Natural killer cell (primary cell): ENCODE data around the gene TTC31. TPM values are rescaled to one million over a fixed set of nuclear protein-coding genes. Genes with fewer than 3 reads are reported as not detected.
A peak's percentile ranks its signal among the peaks of the same experiment; 100 is the strongest.

Experiments
- ATAC-seq, 3 donors: fragments of 150-1000 bp in 2 of 3; fragments of 200-7000 bp in 1 of 3; cut with Tn5 transposase; 1 replicate in 1 of 3; 2 replicates in 2 of 3; pipeline ENCODE4 v1.10.0; 2021; ENCODE audit warnings: mild to moderate bottlenecking in 2 of 3, moderate library complexity in 2 of 3
- DNase-seq, 2 donors: peaks; one replicate each; pipeline versions ENCODE4 v3.0.0 to v3.0.0-alpha.2; 2013 to 2021; ENCODE audit warnings: mixed read lengths in 1 of 2
- H3K27ac ChIP-seq: one replicate; pipeline ENCODE4 v1.5.1; 2013; ENCODE audit warnings: mild to moderate bottlenecking, low read length
- H3K27me3 ChIP-seq: one replicate; pipeline ENCODE4 v1.6.1; 2013; ENCODE audit warnings: low read length; ENCODE audit not compliant: control insufficient read depth, insufficient read depth
- H3K36me3 ChIP-seq: one replicate; pipeline ENCODE4 v1.6.1; 2013; ENCODE audit warnings: low read length; ENCODE audit not compliant: control insufficient read depth, insufficient read depth
- H3K4me1 ChIP-seq: one replicate; pipeline ENCODE4 v1.6.1; 2013; ENCODE audit warnings: low read length; ENCODE audit not compliant: control insufficient read depth, insufficient read depth
- H3K4me3 ChIP-seq: one replicate; pipeline ENCODE4 v1.5.1; 2013; ENCODE audit warnings: low read length
- H3K9me3 ChIP-seq: one replicate; pipeline ENCODE4 v1.6.1; 2013; ENCODE audit warnings: low read length; ENCODE audit not compliant: control insufficient read depth, insufficient read depth
- H3K27ac Mint-ChIP-seq, 2 donors: one replicate each; pipeline ENCODE4 v1.8.0; 2022; ENCODE audit warnings: mild to moderate bottlenecking in 2 of 2, mixed read lengths in 2 of 2, moderate library complexity in 1 of 2
- H3K27me3 Mint-ChIP-seq, 2 donors: one replicate each; pipeline ENCODE4 v1.8.0; 2022; ENCODE audit warnings: low read depth in 2 of 2, mixed read lengths in 2 of 2
- H3K36me3 Mint-ChIP-seq: one replicate; pipeline ENCODE4 v1.8.0; 2022; ENCODE audit warnings: mixed read lengths
- H3K4me1 Mint-ChIP-seq, 2 donors: one replicate each; pipeline ENCODE4 v1.8.0; 2022; ENCODE audit warnings: mixed read lengths in 2 of 2
- H3K4me3 Mint-ChIP-seq: one replicate; pipeline ENCODE4 v1.8.0; 2022; ENCODE audit warnings: mild to moderate bottlenecking, moderate library complexity, mixed read lengths
- H3K9me3 Mint-ChIP-seq, 2 donors: one replicate each; pipeline ENCODE4 v1.8.0; 2022; ENCODE audit warnings: mixed read lengths in 2 of 2
- CTCF ChIP-seq: fragments of 200-600 bp; IDR thresholded peaks from one replicate; pipeline ENCODE4 v1.8.0; 2022; ENCODE audit warnings: antibody characterized with exemption
- WGBS: methylation state at CpG from one replicate; pipeline ENCODE4 v1.1.7; 2013; ENCODE audit warnings: missing lambda C conversion rate; ENCODE audit not compliant: insufficient coverage; 5-methylcytosine and 5-hydroxymethylcytosine counted together
- intact Hi-C: fragments of 100-400 bp; cut with micrococcal nuclease; formaldehyde crosslinking; loops from one replicate; pipeline ENCODE4 v1.14.2; 2022
- total RNA-seq, 4 donors: library from RNA; stranded (reverse); fragments of 120-200 nt in 1 of 4; gene quantifications; one replicate each; pipeline versions ENCODE4 v1.2.3 to v1.2.4, GENCODE V29; 2013 to 2022

TTC31 gene
- total RNA-seq, 3 donors from 2014 or later (not counting 1 experiment from before 2014, with no cell fraction given): 51.3 to 59.7 (median 53.1) TPM

- no peak for TF ChIP-seq CTCF
- no peaks in the 10 kb centered on the region for H3K9me3 Mint-ChIP-seq
- peaks cover 5% of the 10 kb centered on the region for H3K27me3 ChIP-seq
- WGBS: 74% methylated on average over 19 of the region's 19 CpGs
- peaks cover 0 to 8% of the 10 kb centered on the region in 2 donors for H3K27me3 Mint-ChIP-seq
- peak overlapping the region; percentile 90 for H3K4me3 Mint-ChIP-seq
- peak overlapping the region; percentile 30 to 81 for H3K27ac Mint-ChIP-seq
- H3K9me3 ChIP-seq: no peaks in the 10 kb centered on the region
- no peaks in the 10 kb centered on the region for H3K36me3 Mint-ChIP-seq
- H3K4me3 ChIP-seq: peak overlapping the region; percentile 52
- no peak for DNase-seq
- H3K27ac ChIP-seq: no peak overlapping the region
- peaks cover 18% of the 10 kb centered on the region for H3K36me3 ChIP-seq
- intact Hi-C loops: no loop called here
- ATAC-seq: no peak
- peaks cover 36% of the 10 kb centered on the region for H3K4me1 ChIP-seq
- peaks cover 24 to 36% of the 10 kb centered on the region in 2 donors for H3K4me1 Mint-ChIP-seq
Measured at GRCh38 chr2:74496997-74497776, 14.3 kb downstream of the TTC31 start.

- Histone ChIP-seq H3K27me3 (peaks cover 5% of the 10 kb centered on the region), H3K4me3 (peak overlapping the region; percentile 52), H3K27ac (no peak overlapping the region), H3K36me3 (peaks cover 10% of the 10 kb centered on the region), H3K9me3 (no peaks in the 10 kb centered on the region), H3K4me1 (peaks cover 43% of the 10 kb centered on the region)
- Mint-ChIP-seq H3K4me1 (peaks cover 24 to 43% of the 10 kb centered on the region in 2 donors), H3K9me3 (no peaks in the 10 kb centered on the region), H3K27me3 (peaks cover 0 to 8% of the 10 kb centered on the region in 2 donors), H3K4me3 (peak overlapping the region; percentile 90), H3K27ac (peak overlapping the region; percentile 30 to 81), H3K36me3 (no peaks in the 10 kb centered on the region)
- 5% methylated on average over 61 of the region's 61 CpGs for WGBS
- peak; percentile 26 to 62 for DNase-seq
- peak; percentile 48 to 51 (median 48) for ATAC-seq
- intact Hi-C loops: no loop called here
- TF ChIP-seq CTCF: no peak
Measured at GRCh38 chr2:74497777-74498499, 15.1 kb downstream of the TTC31 start.

GRCh38 chr2:74498500-74499266, 15.8 kb downstream of the TTC31 start:
- ATAC-seq (peak; percentile 25 to 52 (median 33)), DNase-seq (peak in 1 of 2 donors; percentile 41)
- Histone ChIP-seq H3K36me3 (peaks cover 4% of the 10 kb centered on the region), H3K4me3 (peak overlapping the region; percentile 52), H3K4me1 (peaks cover 51% of the 10 kb centered on the region), H3K27me3 (peaks cover 5% of the 10 kb centered on the region), H3K9me3 (no peaks in the 10 kb centered on the region), H3K27ac (no peak overlapping the region)
- Mint-ChIP-seq H3K4me1 (peaks cover 24 to 51% of the 10 kb centered on the region in 2 donors), H3K27ac (peak overlapping the region; percentile 30 to 81), H3K27me3 (peaks cover 0 to 8% of the 10 kb centered on the region in 2 donors), H3K9me3 (no peaks in the 10 kb centered on the region), H3K36me3 (no peaks in the 10 kb centered on the region), H3K4me3 (peak overlapping the region; percentile 90)
- TF ChIP-seq CTCF: no peak
- 1% methylated on average over 41 of the region's 41 CpGs for WGBS
- intact Hi-C loops: no loop called here
